NAMALWA (cell line): ENCODE results near the gene TBC1D23.
A peak's percentile ranks its signal among the peaks of the same experiment; 100 is the strongest.
"Not testable (repeated sequence)": the region's sequence is repeated elsewhere in the genome, so short reads cannot be mapped to it uniquely, and the experiment has no call there.

ENCODE experiments used
- DNase-seq: peaks from one replicate; pipeline ENCODE4 v3.0.0-alpha.2; 2015; ENCODE audit warnings: low spot score

Gene TBC1D23

DNA sequence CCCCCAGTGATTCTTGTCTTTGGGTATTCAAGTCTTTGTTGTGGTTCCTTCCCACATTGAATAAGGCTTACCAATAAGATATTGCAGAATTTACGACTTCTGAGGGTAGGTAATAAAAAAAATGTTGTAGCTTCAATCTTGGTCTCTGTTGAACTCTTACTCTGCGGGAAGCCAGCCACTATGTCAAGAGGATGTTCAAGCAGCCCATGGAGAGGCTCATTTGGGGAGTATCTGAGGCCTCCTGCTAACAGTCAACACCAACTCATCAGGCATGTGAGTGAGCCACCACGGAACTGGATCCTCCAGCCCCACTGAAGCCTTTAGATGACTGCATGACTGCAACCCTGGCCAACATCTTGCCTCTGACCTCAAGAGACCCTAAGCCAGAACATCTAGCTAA, 3.2 kb upstream of the TBC1D23 start:
- no peak for DNase-seq

DNA sequence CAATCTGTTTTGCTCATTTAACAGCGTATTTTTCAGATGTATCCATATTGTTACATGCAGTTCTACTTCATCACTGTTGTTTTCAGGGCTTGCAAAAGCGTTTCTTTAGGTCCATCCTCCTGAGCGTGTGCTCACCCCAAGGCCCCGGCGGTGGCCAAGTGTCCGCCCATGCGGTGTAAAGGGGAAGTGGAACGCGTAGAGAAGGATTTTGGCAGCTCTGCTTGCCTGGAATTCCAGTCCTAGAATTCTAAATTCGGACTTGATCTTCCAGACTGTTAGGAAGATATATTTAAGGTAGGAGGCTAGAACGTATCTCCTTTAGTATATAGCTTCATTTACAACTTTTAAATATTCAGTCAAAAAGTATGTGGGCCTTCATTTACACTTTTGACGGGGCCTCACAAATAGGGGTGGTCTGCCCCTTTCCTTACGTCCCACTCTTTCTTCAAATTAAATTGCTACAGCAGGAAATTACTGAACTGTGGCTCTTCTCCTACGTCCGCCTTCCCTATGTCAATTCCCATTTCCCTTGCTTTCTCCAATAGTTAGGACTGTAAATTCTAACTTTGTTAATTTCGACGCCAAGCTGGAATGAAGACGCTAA, 609 bp upstream of the TBC1D23 start:
- DNase-seq = no peak

DNA sequence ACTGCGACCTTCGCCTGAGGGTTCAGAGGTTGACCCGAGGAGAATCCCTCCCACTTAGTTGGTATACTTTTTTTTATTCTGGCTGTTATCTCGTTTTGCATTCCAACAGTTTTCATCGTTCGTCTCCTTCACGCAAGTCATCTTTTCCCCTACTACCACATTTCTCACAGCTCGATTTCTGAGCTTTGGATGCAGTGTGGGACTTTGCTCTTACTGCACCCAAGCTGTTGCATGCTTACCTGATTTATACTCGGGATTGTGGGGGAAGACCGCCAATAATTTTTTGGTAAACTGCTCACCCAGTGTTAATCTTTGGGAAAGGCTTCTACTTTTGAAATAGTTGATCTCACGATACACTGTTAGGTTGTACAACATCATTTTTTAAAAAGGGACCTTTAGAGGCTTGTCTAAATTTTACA, 702 bp downstream of the TBC1D23 start:
- DNase-seq = peak; percentile 25

DNA sequence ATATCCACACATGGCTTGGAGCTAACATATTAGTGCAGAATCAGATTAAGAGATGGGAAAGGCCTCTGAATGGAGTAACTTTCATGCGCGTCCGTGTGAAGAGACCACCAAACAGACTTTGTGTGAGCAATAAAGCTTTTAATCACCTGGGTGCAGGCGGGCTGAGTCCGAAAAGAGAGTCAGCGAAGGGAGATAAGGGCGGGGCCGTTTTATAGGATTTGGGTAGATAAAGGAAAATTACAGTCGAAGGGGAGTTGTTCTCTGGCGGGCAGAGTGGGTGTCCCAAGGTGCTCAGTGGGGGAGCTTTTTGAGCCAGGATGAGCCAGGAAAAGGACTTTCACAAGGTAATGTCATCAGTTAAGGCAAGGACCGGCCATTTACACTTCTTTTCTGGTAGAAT, 2.1 kb downstream of the TBC1D23 start:
- DNase-seq = not testable (repeated sequence)

DNA sequence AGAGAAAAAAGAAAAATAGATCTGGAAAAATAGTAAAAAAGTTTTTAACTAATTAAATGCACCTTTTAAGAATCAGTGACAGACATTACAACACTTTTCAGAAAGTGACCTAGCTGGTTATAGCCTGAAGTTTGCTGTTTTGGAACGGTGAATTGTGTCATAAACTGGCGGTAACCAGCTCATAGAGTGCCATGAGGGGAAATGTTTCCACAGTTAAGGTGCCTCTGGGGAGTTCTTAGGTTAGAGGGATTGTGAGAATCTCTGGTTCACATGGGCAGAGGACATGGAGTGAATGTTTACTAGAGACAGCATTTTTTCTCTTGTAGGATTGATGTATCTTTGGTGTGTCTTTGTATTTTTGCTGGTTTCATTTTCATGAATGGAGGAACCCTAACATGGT, 2.8 kb downstream of the TBC1D23 start:
- no peak for DNase-seq

DNA sequence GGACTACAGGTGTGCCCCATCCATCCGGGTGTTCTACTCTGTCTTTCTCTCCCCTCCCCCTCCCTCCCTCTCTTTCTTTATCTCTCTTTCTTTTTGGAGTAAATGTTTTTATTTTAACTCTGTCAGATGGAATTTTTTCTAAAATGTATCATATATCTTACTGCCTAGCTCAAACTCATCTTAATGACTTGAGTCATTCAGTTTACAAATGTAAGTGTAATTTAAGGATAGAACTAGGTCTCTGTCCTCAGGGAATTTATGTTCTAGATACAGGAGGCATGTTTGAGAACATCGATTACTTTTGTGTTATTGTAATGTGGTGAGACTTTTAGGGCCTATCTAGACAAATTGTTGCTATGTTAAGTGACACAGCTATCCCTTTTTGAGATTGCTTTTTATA, 3.5 kb downstream of the TBC1D23 start:
- no peak for DNase-seq

DNA sequence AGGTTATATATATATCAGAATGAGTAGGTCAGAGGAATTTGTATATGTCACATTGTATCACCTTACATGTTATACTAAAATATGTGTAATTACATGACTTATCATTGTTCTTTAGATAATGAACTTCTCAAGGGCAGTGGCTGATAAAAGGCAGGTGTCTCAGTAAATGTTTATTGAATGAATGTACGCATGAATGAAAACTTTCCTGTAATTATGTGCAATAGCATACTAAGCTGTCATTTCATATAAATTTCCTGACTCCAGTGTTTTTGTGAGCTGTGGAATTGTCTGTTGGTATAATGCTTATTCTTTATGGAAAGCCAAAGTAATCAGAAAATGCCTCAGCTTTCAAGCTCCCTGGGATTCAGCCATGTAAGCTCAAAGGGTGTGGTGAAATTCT, 4.2 kb downstream of the TBC1D23 start:
- no peak for DNase-seq

DNA sequence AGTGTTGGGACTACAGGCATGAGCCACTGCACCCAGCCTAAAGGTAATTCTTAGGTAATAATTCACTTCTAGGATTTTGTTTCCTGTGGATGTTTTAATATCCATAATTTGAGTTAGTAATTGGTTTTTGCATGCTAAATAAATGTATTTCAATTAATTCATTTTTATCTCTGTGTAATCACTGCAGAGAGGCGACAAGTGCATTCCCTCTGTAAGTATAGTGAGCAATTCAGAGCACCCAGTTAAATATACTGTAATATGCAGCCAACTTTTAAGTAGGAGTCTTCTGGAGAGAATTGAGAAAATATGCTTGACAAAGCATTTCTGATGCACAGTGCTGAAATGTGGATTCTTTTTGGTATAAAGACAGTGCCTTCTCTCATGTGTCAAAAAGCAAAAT, 5.7 kb downstream of the TBC1D23 start:
- no peak for DNase-seq

DNA sequence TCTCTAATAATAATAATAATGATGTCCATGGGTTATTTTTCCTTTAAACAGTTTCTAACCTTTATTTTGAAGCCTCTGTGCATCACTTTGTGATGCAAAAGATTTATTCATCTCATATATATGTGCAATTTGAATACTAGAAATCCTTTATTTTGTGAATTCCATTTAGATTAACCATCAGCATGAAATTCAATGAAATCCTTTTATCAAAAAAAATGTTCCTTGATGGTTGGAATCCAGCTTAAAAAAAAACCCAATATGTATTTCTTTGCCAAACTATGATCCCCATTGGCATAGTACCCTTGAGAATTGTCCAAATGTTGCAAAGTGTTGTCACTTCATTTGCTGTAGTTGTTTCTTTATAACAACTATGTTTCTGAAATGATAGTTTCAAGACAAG, 7.4 kb downstream of the TBC1D23 start:
- DNase-seq = no peak

DNA sequence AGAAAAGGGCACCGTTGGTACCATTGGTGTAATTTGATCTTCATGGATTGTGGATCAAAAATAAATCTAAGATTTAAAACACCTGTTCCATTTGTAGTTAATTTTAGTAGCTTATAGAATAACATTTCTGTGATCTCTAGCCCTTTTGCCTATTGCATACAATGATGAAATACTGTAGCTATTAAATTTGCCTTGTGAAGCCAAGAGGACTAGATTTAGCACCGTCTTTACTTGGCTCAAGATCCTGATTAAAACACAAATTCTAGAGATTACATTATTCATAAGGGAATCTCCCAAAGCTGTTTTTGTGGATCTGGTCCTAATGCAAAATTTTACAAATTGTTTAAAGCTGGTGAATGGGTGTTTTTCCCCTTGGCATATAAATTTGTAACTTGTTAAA, 8.2 kb downstream of the TBC1D23 start:
- DNase-seq = no peak

DNA sequence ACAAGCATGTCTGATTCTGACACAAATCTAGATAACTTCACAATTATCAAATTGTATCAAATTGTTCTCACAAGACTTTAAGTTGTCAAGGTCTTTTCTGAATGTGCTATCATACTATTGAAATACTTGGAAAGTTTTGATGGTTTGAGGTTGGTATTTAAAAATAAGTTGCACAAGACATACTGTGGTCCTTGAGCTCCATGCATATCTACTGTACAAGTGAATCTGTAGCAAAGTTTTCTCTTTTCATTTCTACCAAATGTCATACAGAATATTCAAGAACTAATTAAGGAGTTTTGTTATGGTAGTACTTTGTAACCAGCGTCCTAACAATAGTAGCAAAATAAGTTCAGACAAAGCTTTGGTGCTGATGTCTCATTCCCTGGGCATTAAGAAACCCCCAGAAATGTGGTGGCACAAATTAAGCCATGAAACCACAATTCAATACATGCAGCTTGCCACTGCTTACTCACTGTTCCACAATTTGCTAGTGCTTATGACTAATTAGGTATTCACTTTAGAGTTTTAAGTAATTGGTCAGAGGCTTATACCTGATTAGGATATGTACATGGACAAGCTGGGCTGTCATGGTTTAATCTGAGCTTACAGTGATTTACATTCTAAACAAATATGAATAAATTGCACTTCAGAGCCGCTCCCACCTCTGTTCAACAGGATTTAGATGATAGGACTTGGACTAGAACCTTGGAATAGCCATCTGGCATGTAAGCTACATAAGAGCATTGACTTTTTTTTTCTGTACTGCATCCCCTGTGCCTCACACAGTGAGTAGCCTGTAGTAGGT, 8.8 kb downstream of the TBC1D23 start:
- DNase-seq = no peak

DNA sequence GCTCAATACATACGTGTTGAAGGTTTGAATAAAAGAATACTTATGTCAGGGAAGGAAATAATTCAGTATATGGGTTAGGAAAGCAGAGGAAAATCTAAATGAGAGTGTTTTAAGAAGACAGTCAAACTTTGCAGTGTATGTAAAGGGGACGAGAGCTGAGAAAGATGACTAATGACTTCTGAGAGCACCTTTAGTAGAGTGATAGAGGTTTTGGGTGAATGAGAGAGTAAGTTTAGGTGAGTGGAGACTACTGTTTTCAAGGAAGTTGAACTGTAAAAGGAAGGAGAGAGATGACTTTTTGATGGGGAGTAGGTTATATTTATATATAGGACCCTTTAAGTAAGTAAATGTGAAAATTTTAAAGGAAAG, 9.4 kb downstream of the TBC1D23 start:
- no peak for DNase-seq

DNA sequence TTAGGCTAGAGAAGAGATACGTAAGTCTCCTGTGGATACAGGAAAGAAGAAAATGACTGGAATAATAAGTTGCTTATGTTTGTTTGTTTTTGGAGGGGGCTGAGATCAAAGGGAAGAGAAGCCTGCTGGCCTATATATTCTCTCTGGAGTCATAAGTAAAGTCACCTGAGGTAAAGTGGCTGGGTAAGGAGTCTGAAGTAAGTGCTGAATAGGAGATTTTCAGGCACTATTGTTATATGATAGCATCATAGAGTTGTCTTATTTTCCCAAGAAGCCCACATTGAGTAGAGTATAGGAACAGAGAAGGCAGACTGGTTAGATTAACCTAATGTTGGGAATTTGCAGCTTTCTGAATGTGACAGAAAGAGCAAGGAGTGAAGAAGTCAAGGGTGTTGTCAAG, 10.7 kb downstream of the TBC1D23 start:
- DNase-seq = no peak

DNA sequence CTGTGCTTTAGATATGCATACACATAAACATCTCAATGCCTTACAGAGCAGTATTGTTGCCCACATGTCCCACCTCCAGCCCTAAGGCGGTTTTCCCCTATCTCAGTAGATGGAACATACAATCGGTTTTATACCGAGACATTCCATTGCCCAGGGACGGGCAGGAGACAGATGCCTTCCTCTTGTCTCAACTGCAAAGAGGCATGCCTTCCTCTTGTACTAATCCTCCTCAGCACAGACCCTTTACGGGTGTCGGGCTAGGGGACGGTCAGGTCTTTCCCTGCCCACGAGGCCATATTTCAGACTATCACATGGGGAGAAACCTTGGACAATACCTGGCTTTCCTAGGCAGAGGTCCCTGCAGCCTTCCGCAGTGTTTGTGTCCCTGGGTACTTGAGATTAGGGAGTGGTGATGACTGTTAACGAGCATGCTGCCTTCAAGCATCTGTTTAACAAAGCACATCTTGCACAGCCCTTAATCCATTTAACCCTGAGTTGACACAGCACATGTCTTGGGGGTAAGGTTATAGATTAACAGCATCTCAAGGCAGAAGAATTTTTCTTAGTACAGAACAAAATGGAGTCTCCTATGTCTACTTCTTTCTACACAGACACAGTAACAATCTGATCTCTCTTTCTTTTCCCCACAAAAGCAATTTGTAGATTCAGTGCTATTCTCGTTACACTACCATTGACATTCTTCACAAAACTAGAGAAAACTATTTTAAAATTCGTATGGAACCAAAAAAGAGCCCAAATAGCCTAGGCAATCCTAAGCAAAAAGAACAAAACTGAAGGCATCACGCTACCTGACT, 12.2 kb downstream of the TBC1D23 start:
- not testable (repeated sequence) for DNase-seq

DNA sequence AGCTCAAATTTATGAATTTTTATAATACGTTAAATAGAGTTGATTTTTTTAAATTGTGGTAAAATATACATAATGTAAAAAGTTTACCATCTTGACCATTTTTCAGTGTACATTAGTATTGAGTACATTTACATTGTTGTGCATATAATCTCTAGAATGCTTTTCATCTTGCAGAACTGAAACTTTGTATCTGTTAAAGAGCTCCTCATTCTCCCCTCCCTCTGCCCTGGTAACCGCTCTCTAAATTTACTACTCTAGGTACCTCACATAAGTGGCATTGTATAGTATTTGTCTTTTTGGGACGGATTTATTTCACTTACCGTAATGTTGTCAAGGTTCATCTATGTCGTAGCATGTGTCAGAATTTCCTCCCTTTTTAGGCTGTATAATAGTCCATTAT, 13.6 kb downstream of the TBC1D23 start:
- DNase-seq = no peak

DNA sequence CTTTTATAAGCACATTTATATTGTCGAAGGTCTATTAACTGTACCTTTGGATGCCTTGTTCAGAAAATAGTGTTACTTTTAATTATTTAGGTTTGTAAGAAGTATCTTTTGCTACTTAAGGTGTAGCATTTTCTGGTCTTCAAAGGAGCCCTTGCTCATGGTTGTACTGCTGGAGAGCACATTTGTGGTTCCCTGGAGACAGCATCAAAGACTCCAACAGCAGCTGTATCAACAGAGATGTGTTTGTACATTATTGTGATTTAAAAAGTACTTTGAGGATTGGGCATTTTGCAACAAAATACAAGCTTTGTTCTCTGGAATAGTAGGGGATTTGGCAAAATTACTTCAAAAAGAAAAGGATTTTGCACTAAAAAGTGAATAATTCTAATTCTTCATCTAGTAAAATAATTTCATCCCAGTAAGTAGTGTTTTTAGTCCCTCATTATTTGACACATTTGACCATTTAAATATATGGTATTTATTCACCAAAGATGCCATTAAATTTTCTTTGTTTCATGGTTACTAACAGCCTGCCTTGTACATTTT, 16.5 kb downstream of the TBC1D23 start:
- no peak for DNase-seq

DNA sequence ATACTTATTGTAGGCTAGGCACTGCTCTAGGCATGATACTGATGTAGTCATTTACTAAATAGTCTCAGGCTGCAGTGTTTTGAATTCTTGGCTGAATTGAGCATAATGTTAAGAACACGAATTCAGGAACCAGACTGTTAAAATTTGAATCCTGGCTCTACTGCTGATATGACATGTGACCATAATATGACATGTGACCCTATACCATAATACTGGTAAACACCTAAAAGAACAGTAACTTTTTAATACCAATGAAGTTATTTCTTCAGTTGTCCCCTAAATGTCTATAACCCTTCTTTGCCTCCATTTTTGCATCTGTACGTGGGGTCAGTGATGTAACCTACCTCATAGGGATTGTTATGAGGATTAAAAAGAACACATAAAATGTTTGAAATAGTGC, 18.1 kb downstream of the TBC1D23 start:
- DNase-seq = no peak

DNA sequence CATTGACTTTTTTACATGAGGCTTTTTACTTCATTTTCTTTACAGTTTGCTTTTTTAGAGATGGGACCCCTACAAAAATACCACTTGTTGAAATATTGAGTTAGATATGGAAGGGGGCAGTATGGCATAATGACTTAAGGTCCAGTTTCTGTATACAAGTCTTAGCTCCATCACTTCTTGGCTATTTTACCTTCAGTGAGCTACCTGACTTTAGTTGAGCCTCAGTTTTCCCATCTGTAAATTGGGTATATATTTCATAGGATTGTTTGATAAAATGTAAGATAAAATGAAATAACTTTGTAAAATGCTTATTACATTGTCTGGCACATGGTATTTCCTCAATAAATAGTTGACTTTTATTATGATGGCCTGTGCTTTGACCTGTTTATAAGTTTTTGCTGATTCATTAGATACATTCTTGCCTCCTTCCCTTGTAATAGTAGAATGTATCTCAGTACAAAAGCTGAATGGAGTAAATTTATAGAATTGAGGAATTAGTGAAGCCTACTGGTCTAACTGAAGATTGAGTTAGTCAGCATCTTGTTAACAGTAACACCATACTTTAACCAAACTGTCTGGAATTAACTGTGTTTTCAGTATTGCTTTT, 27.6 kb downstream of the TBC1D23 start:
- DNase-seq = no peak

DNA sequence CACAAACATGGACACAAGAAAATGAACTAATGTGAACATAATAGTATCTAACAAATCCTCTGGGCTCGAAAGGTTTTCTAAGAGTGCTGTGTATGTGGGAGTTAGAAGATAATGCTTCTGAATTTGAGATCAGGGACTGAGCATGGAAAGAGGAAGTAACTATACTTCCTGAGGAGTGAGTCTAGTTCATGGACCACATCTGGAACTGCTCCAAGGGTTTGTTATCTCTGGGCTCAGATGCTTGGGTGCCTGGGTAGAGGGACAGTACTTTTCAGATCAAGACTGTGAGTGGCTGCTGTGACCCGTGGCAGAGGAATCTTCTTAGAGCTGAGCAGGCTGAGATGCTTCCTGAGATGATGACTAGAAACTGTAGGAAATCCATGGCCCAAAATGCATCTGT, 28.5 kb downstream of the TBC1D23 start:
- peak; percentile 15 for DNase-seq

DNA sequence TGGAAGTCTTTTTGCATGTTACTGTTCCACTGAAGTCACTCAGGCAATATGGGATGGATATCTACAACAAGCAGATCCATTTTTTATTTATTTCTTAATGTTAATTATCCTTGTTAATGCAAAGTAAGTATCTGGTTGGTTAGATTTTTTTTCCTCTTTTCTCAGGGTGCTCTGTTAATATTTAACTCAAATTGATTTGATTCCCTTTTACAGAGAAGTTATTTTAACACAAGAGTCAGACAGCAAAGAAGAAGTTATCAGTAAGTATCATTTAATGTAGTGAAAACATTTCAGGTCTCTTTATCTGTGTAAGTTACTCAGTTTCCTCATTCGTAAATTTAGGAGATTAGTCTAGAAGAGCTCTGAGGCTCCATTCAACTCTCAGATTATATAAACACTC, 34.3 kb downstream of the TBC1D23 start:
- no peak for DNase-seq

DNA sequence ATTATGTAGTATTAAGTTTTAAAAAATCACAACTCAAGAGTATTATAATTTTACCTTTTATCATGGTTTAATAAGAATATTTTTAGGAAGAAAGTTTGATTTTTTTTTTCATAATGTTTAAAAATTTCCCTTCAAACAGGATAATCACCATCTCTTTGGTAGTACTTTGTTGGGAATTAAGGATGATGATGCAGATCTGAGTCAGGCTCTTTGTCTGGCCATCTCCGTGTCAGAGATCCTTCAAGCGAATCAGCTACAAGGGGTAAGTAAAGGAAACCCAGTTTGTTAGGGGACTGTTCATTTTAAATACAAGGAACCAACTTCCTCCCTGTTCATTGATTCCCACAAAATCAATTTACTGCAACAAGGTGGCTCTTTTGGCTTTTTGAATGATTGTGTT, 37.0 kb downstream of the TBC1D23 start:
- no peak for DNase-seq

DNA sequence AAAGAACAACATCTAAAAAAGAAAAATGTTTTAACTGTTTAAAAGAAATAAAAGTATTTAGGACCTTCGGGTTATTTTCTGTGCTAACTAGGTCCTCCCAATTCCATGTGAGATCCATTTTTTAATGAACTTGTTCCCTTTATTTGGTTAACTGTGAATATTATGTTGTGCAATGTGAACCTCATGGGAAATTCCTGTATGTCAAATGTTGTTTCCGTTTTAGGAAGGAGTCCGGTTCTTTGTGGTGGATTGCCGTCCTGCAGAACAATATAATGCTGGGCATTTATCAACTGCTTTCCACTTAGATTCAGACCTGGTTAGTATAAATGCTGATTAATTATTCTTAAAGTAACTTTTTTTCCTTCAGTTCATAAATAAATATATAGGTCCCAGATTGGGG, 38.2 kb downstream of the TBC1D23 start:
- DNase-seq = no peak
